Mesenchymal stem cell (in vitro differentiated cells and primary cell): ENCODE measurements around the gene RHBDF2.

Experiments used
- DNase-seq: peaks from one replicate; pipeline ENCODE4 v3.0.0-alpha.2; 2013
- H2AFZ ChIP-seq: one replicate; pipeline ENCODE4 v1.6.1; 2013; ENCODE audit warnings: low read depth, mild to moderate bottlenecking, control low read depth, inconsistent platforms, low read length, moderate library complexity
- H2AK5ac ChIP-seq: 2 replicates; pipeline ENCODE4 v1.6.1; 2013; ENCODE audit warnings: low read length, moderate library complexity, mild to moderate bottlenecking, inconsistent platforms; ENCODE audit not compliant: severe bottlenecking
- H2BK120ac ChIP-seq: one replicate; pipeline ENCODE4 v1.6.1; 2013; ENCODE audit warnings: low read depth, mild to moderate bottlenecking, inconsistent platforms, low read length, moderate library complexity
- H2BK12ac ChIP-seq, 2 experiments: one replicate each; pipeline ENCODE4 v1.6.1; 2013; ENCODE audit warnings: inconsistent platforms in 2 of 2, low read length in 2 of 2, mild to moderate bottlenecking in 2 of 2, moderate library complexity in 2 of 2, control low read depth in 1 of 2
- H2BK15ac ChIP-seq: one replicate; pipeline ENCODE4 v1.6.1; 2013; ENCODE audit warnings: mild to moderate bottlenecking, low read depth, inconsistent platforms; ENCODE audit not compliant: poor library complexity, severe bottlenecking
- H2BK5ac ChIP-seq: 2 replicates; pipeline ENCODE4 v1.6.1; 2013; ENCODE audit warnings: low read depth, mild to moderate bottlenecking, low read length, control low read depth, inconsistent platforms; ENCODE audit not compliant: poor library complexity, severe bottlenecking
- H3K14ac ChIP-seq, 2 experiments: one replicate each; pipeline ENCODE4 v1.6.1; 2013; ENCODE audit warnings: inconsistent platforms in 2 of 2, low read length in 2 of 2, control low read depth in 1 of 2, mild to moderate bottlenecking in 1 of 2, moderate library complexity in 1 of 2
- H3K18ac ChIP-seq, 2 experiments: one replicate each; pipeline ENCODE4 v1.6.1; 2013; ENCODE audit warnings: inconsistent platforms in 2 of 2, low read length in 2 of 2, control low read depth in 1 of 2, low read depth in 1 of 2, mild to moderate bottlenecking in 1 of 2
- H3K23ac ChIP-seq, 2 experiments: one replicate each; pipeline ENCODE4 v1.6.1; 2013; ENCODE audit warnings: inconsistent platforms in 2 of 2, low read length in 2 of 2, mild to moderate bottlenecking in 2 of 2, moderate library complexity in 2 of 2, control low read depth in 1 of 2
- H3K27ac ChIP-seq: 2 replicates; pipeline ENCODE4 v1.5.1; 2013; ENCODE audit warnings: mild to moderate bottlenecking, moderate library complexity, low read length, control low read depth, inconsistent platforms; ENCODE audit not compliant: poor library complexity, severe bottlenecking
- H3K27me3 ChIP-seq, 2 experiments: 2 replicates each; pipeline versions ENCODE4 v1.6.1 to v1.7.0; 2013; ENCODE audit warnings: low read length in 2 of 2, mild to moderate bottlenecking in 2 of 2, moderate library complexity in 2 of 2, control low read depth in 1 of 2, inconsistent platforms in 1 of 2; ENCODE audit not compliant: control insufficient read depth in 1 of 2, insufficient read depth in 1 of 2
- H3K36me3 ChIP-seq, 2 experiments: 2 replicates each; pipeline versions ENCODE4 v1.6.1 to v1.7.0; 2013; ENCODE audit warnings: low read length in 2 of 2, control low read depth in 1 of 2, inconsistent platforms in 1 of 2, low read depth in 1 of 2, mild to moderate bottlenecking in 1 of 2; ENCODE audit not compliant: insufficient read depth in 2 of 2, control insufficient read depth in 1 of 2
- H3K4ac ChIP-seq, 2 experiments: one replicate each; pipeline ENCODE4 v1.6.1; 2013; ENCODE audit warnings: inconsistent platforms in 2 of 2, low read length in 2 of 2, mild to moderate bottlenecking in 2 of 2, moderate library complexity in 2 of 2, control low read depth in 1 of 2, low read depth in 1 of 2
- H3K4me1 ChIP-seq: 2 replicates; pipeline ENCODE4 v1.6.1; 2013; ENCODE audit warnings: low read depth, low read length, control low read depth; ENCODE audit not compliant: control insufficient read depth, insufficient read depth
- H3K4me2 ChIP-seq: 2 replicates; pipeline ENCODE4 v1.6.1; 2013; ENCODE audit warnings: low read length, mild to moderate bottlenecking, inconsistent platforms; ENCODE audit not compliant: poor library complexity, severe bottlenecking
- H3K4me3 ChIP-seq, 2 experiments: 2 replicates each; pipeline versions ENCODE4 v1.5.1 to v1.7.0; 2013; ENCODE audit warnings: low read length in 2 of 2, mild to moderate bottlenecking in 2 of 2, control low read depth in 1 of 2, low read depth in 1 of 2; ENCODE audit not compliant: insufficient read depth in 1 of 2
- H3K79me1 ChIP-seq: replicated peaks from 2 replicates; pipeline ENCODE4 v1.6.1; 2013; ENCODE audit warnings: mild to moderate bottlenecking, control low read depth, low read length, inconsistent platforms; ENCODE audit not compliant: poor library complexity, severe bottlenecking
- H3K9ac ChIP-seq: 2 replicates; pipeline ENCODE4 v1.7.0; 2013; ENCODE audit warnings: mild to moderate bottlenecking, low read length, moderate library complexity
- H3K9me3 ChIP-seq: 2 replicates; pipeline ENCODE4 v1.7.0; 2013; ENCODE audit warnings: mild to moderate bottlenecking, low read length; ENCODE audit not compliant: control insufficient read depth
- H4K8ac ChIP-seq: one replicate; pipeline ENCODE4 v1.6.1; 2013; ENCODE audit warnings: inconsistent platforms, mild to moderate bottlenecking, low read length, moderate library complexity
- H4K91ac ChIP-seq: one replicate; pipeline ENCODE4 v1.6.1; 2013; ENCODE audit warnings: mild to moderate bottlenecking, low read length, inconsistent platforms
- WGBS: methylation state at CpG from one replicate; pipeline ENCODE4 v1.1.7; 2013; ENCODE audit warnings: mixed read lengths; 5-methylcytosine and 5-hydroxymethylcytosine counted together

The RHBDF2 gene

DNA sequence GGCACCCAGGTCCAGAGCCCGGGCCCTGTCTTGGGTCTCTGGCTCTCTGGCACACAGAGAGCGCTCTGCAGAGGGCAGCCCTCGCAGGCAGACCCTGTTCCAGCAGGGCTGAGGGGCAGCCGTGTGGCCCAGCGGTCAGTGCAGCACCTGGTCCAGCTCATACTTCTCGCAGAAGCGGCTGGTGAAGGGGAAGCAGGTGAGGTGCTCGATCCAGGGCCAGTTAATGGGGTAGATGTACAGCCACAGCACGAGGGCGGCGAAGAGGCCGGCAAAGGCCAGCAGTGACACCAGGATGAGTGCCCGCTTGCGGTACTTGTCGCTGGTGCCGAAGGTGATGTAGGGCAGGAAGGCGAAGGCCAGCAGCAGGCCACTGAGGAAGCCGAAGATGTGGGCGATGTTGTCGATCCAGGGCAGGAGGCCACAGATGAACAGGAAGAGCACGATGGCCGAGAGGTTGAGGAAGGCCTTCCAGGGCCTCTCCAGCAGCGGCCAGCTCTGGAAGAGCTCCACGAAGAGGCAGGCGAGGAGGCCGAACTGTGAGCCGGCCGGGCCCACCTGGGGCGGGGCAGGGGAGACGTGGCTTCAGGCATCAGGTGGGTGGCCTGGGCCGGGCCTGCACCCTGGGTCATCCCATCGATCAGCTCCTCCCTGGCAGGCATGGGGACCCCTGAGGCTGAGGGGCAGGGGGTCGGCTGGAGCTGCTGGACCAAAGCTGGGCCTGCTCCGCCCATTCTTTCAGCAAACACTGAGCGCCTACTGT is 29.5 kb downstream of the RHBDF2 start:
- Histone ChIP-seq H2AK5ac (no peak overlapping the region), H4K8ac (no peak overlapping the region)

DNA sequence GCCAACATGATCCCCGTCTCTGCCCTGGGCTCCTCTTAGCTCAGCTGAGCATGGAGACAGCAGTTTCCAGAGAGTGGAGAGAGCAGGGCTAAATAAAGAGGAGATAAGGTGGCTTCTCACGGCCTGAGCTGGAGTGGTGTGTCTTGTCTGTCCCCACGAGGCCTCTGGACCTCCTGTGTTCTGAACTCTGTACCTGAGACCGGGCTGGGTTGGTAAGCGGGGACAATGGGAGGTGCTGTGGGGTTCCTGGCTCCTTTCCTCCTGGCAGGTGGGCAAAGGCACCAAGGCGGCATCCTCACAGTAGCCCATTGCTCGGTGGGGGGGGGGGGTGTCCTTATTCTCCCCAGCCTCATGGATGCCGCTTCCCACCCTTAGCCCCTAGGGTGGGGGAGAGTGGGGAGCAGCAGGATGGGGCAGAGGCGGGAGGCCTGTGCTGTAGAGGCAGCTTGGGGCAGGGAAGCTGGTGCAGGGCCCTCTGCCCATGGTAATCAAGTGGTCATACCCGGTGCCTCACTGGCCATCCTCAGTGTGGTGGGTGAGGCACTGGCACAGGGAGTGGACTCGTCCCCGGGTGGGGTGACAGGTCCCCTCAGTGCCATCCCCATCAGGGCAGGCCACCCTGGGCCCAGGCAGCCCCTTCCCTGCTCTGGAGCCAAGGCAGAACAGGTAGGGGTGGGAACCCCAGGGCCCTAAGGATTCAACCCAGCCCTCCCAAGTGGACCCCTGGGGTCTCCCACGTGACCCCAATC is 31.1 kb downstream of the RHBDF2 start:
- no peak overlapping the region for H3K23ac ChIP-seq
- H3K79me1 ChIP-seq: no peaks in the 10 kb centered on the region
- peaks cover 0 to 51% of the 10 kb centered on the region in 2 experiments for H3K27me3 ChIP-seq
- no peak overlapping the region for H3K4ac ChIP-seq
- no peak overlapping the region for H2BK5ac ChIP-seq
- H3K4me1 ChIP-seq: peaks cover 9% of the 10 kb centered on the region
- no peak overlapping the region for H2BK120ac ChIP-seq
- H3K9me3 ChIP-seq: no peaks in the 10 kb centered on the region
- no peak overlapping the region for H2BK12ac ChIP-seq
- peaks cover 0 to 65% of the 10 kb centered on the region in 2 experiments for H3K36me3 ChIP-seq
- no peak overlapping the region for H3K9ac ChIP-seq
- H3K27ac ChIP-seq: no peak overlapping the region
- no peak overlapping the region for H2BK15ac ChIP-seq
- DNase-seq: no peak
- 90% methylated on average over 11 of the region's 13 CpGs for WGBS
- H3K14ac ChIP-seq: no peak overlapping the region
- no peak overlapping the region for H2AFZ ChIP-seq
- no peak overlapping the region for H2AK5ac ChIP-seq
- no peak overlapping the region for H3K4me3 ChIP-seq
- no peak overlapping the region for H4K8ac ChIP-seq
- no peak overlapping the region for H3K4me2 ChIP-seq
- peak overlapping the region; percentile 58 for H4K91ac ChIP-seq
- no peak overlapping the region for H3K18ac ChIP-seq

More for the DNA sequence above, 29.5 kb downstream of the RHBDF2 start:
- no peak overlapping the region for H3K4me2 ChIP-seq
- peaks cover 0 to 48% of the 10 kb centered on the region in 2 experiments for H3K27me3 ChIP-seq
- peaks cover 0 to 74% of the 10 kb centered on the region in 2 experiments for H3K36me3 ChIP-seq
- H2BK15ac ChIP-seq: no peak overlapping the region
- no peaks in the 10 kb centered on the region for H3K9me3 ChIP-seq
- H3K9ac ChIP-seq: no peak overlapping the region
- no peaks in the 10 kb centered on the region for H3K79me1 ChIP-seq
- peaks cover 2% of the 10 kb centered on the region for H3K4me1 ChIP-seq
- H4K91ac ChIP-seq: no peak overlapping the region
- H3K4me3 ChIP-seq: no peak overlapping the region
- H2BK12ac ChIP-seq: no peak overlapping the region
- no peak overlapping the region for H3K14ac ChIP-seq
- no peak overlapping the region for H3K18ac ChIP-seq
- DNase-seq: no peak
- 93% methylated on average over 35 of the region's 35 CpGs for WGBS
- no peak overlapping the region for H2BK120ac ChIP-seq
- no peak overlapping the region for H3K27ac ChIP-seq
- H3K4ac ChIP-seq: no peak overlapping the region
- no peak overlapping the region for H3K23ac ChIP-seq
- no peak overlapping the region for H2AFZ ChIP-seq
- no peak overlapping the region for H2BK5ac ChIP-seq

DNA sequence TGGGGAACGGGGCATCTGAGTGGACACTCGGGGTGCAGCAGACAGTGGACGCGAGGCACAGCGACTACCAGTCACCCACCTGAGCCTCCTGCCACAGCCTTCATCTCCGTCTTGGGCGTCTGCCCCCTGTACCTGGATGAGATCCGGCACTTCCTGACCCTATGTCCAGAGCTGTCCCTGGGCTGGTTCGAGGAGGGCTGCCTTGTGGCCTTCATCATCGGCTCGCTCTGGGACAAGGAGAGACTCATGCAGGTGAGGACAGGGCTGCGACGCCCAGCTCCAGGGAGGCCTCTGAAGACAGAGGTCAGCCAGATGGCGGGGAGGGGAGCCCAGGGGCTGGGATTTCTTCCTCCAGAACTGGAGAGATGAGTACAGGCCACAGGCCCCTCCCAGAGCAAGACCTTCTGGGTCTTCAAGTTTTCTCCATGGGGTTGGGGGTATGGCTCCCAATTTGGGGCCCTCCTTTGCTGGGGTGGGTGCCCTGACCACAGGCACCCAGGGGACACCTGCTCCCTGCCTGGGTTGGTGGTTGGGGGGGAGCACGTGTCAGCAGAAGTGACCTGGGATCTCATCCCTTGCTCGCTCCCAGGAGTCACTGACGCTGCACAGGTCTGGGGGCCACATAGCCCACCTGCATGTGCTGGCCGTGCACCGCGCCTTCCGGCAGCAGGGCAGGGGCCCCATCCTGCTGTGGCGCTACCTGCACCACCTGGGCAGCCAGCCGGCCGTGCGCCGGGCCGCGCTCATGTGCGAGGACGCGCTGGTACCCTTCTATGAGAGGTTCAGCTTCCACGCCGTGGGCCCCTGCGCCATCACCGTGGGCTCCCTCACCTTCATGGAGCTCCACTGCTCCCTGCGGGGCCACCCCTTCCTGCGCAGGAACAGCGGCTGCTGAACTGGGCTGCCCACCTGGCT is 31.9 kb downstream of the RHBDF2 start:
- 95% methylated on average over 38 of the region's 38 CpGs for WGBS

More for the DNA sequence above, 31.9 kb downstream of the RHBDF2 start:
- Histone ChIP-seq H3K14ac (no peak overlapping the region), H3K18ac (no peak overlapping the region), H3K4me2 (no peak overlapping the region), H2BK5ac (no peak overlapping the region), H2AK5ac (no peak overlapping the region), H2AFZ (no peak overlapping the region), H3K36me3 (peaks cover 0 to 57% of the 10 kb centered on the region in 2 experiments), H3K79me1 (no peaks in the 10 kb centered on the region), H3K27ac (no peak overlapping the region), H2BK120ac (no peak overlapping the region), H4K8ac (no peak overlapping the region), H3K4me1 (peaks cover 9% of the 10 kb centered on the region), H2BK15ac (peak overlapping the region; percentile 45), H3K9me3 (no peaks in the 10 kb centered on the region), H2BK12ac (no peak overlapping the region), H3K9ac (no peak overlapping the region), H3K4ac (no peak overlapping the region), H3K27me3 (peaks cover 0 to 51% of the 10 kb centered on the region in 2 experiments), H3K4me3 (no peak overlapping the region), H3K23ac (no peak overlapping the region), H4K91ac (no peak overlapping the region)
- DNase-seq: no peak
